Stimulated activated CD4-positive, alpha-beta T cell treated with anti-CD3 and anti-CD28 coated beads, Interleukin-4, amount 100 ng/mL, for 1 hour (primary cell): ENCODE results near the gene ASB15.

ENCODE experiments used
- DNase-seq: peaks from one replicate; pipeline ENCODE4 v3.0.0-alpha.2; 2020

ASB15 gene

DNA sequence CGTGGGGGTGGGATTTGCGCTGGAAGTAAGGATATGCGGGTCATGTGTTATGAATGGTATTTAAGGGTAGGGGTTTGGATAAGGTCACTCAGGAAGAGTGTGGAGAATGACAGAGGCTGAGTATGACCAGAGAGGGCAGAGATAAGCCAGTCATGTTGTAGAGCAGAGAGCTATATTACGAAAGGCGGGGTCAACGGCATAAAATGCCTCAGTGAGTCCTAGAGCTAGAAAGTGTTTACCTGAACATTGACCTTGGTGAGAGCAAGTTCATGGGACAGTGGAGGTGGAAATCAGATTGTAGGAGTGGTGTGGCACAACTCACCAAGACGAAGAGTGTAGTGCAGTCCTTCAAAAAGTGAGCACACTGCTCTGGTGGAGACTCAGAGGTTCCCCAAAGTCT is 67.9 kb downstream of the ASB15 start:
- DNase-seq: no peak

DNA sequence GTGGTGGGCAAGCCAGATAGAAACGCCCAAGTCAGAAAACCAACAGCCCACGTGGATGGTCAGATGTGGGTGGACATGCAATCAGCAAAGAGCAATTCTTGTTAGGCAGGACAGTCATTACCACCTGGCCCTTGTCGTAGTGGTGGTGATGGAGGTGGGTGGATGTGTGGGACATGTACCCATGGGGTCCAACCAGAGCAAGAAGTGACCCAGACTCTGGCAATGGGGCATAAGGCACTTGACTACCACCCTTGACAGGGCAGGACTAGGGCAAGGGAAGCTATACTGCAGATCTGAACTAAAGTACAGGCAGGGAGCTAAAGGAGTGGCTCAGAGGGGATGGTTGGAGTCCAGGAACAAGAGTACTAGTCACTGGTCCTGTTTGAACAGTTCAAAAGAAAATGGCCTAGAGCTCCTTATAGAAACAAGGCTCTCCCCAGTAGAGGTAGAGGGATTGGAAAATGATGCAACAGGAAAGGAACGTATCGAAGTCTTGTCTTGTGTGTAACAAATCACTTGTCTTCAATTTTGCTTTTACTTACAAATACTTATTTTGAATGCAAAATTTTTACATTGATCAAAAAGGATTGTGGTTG is 71.6 kb downstream of the ASB15 start:
- no peak for DNase-seq

DNA sequence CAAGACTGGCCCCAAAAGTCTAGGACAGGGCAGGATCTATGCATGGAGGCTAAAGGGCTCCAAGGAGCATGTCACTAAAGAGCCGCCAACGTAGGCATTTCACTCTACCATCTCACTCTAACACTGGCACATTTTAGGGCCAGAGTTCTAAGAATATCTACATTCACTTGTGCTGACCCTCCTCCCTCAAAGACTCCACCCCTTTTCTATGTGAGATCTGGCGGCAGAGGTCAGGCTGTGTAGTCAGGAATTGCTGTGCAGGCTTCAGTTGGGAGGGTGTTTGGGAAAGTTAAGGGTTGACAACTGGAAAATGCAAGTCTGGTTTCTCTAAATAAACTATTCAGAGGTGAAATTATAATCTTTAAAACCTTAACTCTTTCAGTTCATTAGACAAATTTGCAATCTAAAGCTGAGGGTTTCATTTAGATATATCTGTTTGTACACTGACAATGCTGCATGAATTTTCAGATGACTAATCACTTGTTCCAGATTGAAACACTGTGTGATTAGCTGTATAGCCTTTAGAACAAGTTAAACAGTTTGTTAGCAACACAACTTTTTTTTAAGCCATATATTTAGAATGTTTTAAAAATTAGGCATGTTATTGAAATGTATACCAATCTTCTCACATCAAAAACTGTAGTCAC is 72.3 kb downstream of the ASB15 start:
- no peak for DNase-seq

DNA sequence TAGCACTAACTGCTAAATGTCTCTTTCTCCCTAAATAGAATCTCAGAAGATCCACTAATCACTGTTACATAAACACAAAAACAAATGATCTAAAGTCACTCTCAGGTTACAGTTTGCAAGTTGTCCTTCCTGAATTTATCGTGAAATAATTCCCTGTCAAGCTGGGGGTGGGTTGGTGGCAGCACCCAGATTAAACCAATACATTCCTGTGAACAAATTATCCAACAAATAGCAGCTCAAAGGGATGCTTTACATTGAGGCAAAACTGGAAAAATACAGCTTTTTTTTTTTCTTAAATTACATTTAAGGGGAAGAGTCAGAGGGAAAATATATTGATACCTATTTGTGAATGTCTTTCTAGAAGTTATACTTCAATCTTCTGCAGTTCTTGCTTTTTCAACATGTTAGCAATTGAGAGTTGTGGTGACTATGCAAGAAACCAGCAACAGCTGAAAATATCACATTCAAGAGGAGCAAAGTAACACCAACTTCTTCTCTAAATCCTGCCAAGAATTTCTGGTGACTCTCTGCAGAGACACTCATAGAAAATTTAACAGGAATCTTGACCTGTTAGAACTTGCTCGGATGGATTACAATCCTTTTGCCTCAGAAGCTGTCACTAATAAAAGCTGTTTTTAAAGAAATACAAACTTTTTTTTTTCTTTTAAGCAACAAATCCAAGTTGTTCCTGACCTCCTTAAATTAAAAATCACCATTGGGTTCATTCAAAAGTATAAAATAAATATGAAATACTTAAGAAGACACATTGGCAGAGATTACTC is 73.0 kb downstream of the ASB15 start:
- DNase-seq: no peak

DNA sequence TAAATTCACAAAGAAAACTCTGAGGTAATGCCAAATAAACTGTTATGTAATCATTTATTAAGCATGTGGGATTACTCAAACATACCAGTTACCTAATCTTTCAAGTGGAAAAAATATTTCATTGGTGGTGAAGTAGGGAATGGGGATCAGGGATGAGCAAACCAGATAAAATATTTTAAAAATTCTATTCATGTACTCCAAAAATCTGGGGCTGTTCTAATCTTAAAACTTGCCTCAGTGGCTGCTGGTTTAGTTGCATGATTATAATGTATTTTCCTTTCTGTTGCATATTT is 73.5 kb downstream of the ASB15 start:
- DNase-seq: no peak

DNA sequence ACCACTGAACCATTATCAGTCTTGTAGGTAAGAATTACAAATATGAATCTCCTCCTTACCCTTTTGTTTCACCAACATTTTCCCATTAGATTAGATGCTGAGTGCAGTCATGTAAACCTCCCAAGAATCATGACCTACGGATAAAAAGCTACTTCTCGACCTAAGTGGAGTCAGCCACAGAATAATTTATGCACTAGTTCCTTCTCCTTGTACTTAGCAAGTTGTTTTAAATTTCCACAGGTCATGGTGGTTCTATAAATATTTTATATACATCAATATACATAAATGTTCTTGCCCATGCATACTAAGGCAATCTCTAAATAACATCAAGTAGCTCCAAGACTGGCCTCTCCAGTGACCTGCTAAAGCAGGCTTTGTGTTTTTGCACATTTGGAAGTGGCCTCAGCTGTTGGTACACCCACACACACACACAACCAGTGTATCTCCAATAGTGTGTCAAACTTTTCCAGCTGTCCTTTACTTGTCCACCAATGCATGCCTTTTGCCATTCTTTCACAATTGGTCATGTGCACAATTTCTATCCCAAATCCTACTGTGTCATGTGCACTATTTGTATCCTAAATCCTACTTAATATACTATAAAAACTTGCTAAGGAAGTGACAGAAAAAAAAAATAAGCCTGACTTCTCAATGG is 75.6 kb downstream of the ASB15 start:
- DNase-seq: no peak

DNA sequence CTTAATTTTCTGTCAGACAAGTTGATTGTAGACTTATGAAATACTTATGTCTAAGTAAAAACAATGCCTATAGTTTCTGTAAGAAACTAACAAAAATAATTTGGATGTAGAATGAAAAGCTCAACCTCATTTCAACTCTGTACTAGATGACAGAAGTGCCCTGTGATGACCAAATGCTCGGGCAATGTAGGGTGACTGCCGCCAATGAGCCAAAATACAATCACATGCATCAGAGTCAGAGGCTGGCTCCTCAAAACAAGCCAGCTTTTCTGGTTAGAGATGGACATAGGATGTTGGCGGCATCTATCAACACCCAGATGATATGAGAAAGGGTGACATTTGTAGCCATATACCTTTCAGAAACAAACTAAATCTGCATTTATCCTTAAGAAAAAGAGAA is 78.0 kb downstream of the ASB15 start:
- no peak for DNase-seq

DNA sequence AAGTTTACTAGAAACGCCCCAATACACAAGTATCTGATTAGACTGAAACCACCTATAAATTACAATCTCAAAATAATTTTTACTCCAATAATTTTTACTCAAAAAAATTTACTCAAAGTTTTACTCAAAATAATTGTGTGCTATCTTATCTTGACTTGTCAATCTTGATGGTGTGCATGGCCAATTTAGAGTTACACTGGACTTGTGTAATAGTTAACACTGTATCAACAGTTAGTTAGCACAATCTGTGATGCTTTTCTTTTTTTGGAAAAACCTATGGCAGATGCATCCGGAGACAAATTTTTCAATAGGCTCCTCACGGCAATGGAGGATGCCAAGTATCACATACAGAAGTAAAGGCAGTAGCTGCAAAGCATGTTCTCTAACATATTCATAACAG is 79.0 kb downstream of the ASB15 start:
- no peak for DNase-seq

DNA sequence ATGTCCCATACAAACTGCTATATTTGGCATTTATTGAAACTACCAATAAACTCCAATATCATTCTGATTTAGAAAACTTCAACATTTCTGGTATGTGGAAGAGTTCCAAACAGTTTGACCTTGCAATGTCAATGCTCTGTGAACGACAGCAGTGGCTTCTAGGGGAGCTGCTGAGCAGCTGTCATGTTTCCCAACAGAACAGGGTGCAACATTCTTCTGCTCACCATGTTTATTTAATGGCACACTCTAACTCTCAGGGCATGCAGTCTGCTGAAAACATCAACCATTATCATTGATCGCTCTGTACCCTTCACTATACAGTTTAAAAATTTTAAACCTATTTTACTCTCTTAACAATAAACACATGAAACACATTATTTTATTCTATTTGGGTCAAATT is 79.9 kb downstream of the ASB15 start:
- DNase-seq: no peak

DNA sequence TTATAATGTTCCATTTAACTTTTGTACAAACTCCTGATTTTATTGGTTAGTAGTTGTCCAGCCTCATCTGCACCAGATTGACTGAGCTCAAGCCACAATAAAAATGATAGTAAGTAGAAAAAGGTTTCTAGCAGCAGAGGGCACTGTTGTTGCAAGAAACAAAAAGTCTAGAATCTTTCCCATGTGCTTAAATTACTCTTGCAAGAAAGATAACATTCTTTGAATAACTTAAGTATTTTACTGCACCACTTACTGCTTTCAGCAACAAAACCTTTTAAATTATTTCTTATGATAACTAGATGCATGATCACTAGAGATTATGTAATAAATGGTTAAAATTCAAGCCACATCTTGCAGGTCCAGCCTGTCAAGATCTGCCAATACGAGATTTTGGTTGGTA is 81.1 kb downstream of the ASB15 start:
- no peak for DNase-seq

DNA sequence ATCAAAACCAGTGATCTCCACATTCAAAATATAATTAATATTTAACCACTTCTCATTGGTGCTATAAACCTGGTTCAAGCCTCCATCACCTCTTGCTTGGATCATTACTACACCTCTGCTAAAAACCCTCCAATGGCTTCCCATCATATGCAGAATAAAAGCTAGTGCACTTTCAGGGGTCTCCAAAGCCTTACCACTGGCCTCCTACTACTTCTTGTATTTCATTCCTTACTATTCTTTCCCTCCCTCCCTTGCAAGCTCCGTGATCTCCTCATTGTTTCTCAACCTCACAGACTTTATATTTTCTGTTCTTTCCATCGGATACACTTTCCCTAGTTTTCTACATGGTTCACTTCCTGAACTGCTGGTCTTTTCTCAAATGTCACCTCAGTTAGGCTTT is 85.5 kb downstream of the ASB15 start:
- no peak for DNase-seq

DNA sequence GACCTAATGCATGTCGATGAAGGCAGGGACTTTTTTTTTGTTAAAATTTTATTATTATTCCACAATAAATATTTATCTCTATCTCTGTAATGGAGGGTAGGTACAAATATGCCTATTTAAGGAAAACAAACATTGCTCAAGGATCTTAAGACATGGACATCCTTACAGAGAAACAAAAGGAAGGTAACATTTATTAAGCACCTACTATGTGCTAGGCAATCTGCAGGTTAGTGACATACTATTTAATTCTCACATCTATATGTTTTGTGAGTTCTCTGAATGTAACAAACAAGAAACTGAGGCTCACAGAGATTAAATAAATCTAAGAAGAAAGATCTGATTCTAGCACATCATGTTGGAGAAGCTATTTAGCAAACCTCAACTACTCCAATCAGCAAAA is 86.1 kb downstream of the ASB15 start:
- no peak for DNase-seq
